ENCODE results near the gene FRMPD2.
"Not testable (repeated sequence)": the region's sequence is repeated elsewhere in the genome, so short reads cannot be mapped to it uniquely, and the experiment has no call there.

Gene FRMPD2

DNA sequence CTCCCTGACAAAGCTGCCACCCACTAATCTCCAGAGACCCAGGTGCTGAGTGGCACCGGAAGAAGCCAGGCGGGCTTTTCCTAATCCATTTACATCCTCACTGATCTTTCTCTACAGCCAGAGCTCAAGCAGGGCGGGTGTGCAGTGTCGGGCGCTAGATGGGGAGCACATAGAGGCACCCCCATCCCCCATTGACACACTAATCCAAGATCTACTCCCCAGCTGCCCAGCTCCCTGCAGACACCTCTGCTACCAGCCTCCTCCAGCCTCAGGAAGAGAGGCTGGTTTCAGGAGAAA lies 22.2 kb downstream of the FRMPD2 start:
- DNase-seq (ENCODE audit: low read depth): no peak

DNA sequence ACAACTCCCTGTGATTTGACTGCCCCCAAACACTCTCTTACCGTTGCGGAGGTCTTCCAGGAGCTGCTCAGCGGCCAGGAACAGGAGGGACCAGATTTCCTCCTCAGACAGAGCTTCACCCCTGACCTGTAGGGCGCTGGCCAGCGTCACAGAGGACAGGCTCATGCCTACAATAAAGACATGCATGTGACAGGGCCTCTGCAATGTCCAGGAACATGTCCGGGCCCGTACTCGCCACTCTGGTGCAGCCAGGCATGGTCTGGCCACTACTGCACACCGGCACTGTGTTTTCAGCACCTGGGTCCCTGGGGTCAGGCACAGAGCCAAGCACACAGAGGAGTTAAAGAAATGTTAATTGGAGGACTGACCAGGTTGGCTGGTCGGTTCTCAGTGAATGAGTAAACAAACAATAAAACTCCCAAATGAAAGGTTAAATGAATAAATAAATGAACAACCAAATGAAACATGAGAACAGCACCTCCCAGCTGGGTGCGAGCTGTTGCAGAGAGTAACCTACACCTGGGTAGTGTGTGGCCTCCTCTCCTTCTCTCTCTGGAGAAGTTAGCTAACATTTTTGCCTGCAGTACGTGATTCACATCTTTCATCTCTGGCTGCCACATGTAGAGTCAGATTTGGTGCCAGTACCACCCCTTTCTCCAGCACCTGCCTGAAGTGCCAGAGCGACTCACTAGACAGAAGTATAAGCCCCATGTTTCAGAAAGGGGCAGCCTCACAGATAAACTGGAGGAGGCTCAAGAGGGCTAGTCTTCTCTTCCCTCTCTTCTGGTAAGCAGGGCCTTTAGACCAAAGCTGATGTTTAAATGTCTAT lies 22.8 kb downstream of the FRMPD2 start:
- no peak for DNase-seq (ENCODE audit: low read depth)

DNA sequence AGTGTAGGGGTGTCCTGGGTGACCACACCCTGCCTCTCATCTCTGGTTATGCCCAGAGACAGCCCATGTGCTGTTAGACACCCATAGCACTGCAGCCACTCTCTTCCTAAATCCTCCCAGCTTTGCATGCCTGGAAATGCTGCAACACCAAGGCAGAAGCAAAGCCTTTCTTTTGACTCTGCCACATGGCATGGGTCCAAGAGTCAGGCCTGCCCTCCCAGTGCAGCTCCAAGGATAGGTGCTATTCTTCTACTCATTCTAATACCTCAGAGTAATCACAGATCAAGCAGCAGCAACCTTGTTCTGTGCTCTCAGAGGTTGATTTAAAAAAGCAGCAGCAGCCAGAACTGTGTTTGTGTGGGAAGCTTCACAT lies 23.4 kb downstream of the FRMPD2 start:
- no peak for DNase-seq (ENCODE audit: low read depth)

DNA sequence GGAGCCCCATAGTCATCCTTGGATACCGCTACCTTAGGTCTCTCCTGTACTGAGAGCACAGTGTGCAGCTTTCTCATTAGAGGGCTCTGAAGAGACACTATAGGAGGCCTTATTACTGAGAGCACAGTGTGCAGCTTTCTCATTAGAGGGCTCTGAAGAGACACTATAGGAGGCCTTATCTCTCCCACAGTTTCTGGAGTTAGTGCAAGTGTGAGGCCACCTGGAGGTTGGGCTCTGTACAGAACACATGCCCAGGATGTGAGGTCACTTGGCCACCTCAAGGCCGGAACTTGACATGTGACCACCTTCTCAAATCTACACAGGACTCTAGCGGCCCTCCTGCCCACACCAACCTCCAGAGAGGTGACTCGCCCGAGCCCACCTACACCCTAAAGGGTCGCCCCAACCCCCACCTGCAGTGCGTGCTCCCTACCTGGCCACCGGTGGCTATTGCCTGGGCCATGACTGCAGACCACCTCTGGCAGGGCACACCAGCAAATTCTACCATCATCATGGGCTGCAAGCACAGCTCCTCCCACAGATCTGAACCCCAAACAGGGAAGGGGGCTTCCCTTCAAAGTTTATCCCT lies 24.6 kb downstream of the FRMPD2 start:
- no peak for DNase-seq (ENCODE audit: low read depth)

DNA sequence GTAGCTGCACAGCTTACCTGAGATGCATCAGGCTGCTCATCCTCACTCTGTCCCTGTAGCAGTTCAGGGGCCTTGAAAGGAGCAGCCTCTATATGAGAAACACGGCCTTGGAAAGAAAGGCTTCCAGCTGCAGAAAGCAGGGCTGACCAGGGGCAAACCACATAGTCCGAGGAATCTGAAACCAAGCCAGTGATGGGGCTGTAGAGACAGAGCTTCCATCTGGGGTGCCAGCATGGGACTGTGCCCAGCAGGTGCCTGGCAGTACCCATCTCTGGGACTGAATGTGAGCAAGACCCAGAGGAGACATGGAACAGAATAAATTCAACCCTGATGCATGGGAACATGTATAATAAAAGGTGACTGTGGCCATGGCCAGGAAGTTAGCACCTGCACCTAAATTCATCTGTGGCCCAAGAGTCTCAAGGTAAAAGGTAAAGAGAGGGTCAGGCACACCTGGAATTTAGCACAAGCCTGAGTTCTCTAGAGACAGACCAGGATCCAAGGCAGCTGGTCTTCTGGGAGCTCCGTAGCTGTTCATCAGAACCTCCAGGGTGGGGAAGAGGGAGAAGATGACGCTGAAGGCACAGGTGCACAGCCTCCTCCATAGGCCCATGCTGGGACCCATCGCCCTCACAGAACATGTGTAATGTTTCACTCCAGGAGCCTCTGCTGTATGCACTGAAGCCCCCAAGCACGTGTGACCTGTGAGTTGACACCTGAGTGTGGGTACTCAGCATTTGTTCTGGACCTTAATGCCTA lies 25.3 kb downstream of the FRMPD2 start:
- no peak for DNase-seq (ENCODE audit: low read depth)

DNA sequence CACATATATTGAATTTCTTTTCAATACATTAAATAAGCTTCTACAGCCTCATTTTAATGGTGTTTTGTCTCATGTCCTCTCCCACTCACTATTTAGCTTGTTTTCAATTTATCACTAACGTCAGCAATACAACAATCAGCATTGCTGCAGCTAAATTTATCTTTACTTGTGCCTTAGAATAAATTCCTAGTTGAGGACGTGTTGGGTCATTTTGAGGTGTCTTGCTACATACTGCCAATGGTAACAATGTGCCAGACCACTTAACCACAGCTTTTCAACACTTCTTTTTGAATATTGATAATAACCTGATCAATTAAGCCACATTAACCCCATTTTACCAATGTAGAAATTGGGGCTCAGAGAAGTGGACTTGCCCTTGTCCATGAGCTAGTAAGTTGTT lies 26.0 kb downstream of the FRMPD2 start:
- DNase-seq (ENCODE audit: low read depth): no peak

DNA sequence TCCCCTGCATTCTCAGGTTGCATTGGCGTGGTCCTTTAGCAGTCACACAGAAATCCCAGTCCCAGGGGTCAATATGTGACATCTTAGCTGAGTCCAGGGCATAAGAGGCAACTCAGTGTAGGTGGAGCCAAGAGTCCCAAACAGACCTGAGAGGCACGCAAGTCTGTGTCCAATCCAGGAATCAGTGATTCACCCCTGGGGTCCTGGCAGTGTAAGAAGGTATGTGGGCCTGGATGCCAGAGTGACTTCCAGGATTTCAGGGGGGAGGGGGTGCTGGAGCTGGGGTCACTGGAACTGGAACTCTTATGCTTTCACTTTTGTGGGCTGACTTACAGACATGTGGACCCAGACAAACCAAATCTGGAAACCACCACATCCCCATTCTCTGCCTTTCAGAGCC lies 26.8 kb downstream of the FRMPD2 start:
- no peak for DNase-seq (ENCODE audit: low read depth)

DNA sequence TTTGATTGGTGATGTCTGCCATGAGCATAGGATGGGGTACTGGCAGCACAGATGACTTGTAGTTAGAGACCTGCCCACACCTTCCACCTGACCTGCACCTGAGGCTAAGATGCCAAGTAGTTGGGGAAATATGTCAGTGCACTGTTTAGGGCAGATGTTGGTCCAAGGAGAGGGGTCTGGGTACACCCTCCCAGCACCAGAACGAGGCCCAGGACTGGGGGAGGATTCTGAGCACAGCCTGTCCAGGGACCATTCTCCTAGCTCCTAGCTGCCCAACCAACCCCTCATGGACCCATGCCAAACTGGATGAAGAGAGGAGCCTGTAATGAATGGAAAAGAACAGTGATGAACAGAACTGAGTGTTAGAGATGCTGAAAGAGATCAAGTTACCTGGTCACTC lies 28.0 kb downstream of the FRMPD2 start:
- DNase-seq (ENCODE audit: low read depth): no peak

DNA sequence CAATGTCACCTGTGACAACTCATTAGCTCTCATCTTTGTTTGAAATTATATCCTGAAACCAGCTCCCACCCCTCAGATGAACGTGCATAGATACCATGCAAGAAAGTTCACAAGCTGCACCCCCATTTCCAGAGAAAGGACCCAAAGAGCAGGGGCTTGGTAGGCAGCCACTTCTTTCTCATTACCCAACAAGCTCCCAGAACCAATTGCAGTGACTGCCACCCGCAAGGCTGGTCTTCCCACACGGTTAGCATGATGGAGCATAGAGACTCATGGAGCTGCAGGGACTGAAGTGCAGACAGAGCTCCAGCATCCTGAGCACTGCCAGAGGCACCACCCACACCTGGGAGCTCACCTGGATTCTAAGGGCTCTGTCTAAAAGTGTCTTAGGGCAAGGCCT lies 28.5 kb downstream of the FRMPD2 start:
- DNase-seq (ENCODE audit: low read depth): no peak

DNA sequence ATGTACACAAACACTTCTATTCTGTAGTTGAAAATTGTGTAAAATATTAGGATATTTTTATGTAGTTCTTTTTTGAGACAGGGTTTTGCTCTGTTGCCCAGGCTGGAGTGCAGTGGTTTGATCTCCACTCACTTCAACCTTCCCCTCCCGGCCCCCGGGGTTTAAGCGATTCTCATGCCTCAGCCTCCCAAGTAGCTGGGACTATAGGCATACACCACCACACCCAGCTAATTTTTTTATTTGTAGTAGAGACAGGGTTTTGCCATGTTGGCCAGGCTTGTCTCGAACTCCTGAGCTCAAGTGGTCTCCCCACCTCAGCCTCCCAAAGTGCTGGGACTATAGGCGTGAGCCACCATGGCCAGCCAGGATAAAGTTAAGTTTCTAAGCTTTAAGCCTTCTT lies 30.6 kb downstream of the FRMPD2 start:
- not testable (repeated sequence) for DNase-seq (ENCODE audit: low read depth)

DNA sequence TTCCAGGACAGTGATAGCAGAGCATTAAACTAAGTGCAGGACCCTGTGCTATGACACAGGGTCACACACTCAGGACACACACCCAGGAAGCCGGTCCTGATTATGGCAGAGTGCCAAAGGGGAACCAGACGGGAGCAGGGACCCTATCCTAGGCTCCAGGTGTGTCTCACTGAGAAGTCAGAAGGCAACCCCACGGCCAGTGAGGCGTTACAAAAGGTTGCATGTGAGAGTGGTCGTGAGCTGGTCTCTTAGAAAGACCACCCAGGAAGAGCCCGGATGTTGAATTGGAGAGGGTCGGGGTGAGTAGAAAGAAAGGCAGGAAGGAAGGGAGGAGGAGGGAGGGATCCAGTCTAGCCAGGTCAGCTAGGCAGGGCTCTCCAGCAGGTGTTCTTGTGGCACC lies 31.0 kb downstream of the FRMPD2 start:
- no peak for DNase-seq (ENCODE audit: low read depth)

DNA sequence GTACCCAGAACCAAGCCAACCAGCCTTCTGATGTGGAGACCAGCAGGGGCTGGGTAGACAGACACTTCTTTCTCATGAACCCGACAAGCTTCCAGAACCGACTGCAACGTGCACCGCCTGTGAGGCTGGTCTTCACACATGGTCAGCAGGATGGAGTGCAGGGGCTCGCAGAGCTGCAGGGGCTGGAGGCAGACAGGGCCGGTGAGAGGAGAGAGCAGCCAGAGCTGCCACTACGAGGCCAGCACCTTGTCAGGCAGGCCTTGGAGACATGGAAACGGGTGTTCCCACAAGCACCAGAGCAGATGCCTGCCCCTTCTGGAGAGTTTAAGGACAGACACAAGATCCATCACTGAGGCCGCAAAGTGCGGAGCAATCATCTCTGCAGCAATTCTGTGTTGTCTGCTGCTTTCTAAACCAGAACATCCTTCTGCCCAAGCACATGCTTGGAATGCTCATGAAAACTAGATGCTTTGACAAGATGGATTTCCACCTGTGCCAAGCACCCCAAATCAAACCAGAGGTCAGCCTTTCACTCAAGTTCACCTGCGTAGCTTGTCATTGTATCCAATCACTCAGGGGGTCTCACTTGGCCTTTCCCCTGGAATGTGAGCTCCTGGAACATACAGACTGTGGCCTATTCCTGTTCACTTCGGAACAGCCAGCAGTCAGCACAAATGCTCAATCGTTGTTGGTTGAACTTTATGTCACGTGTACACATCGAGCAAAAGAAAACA lies 32.2 kb downstream of the FRMPD2 start:
- no peak for DNase-seq (ENCODE audit: low read depth)

DNA sequence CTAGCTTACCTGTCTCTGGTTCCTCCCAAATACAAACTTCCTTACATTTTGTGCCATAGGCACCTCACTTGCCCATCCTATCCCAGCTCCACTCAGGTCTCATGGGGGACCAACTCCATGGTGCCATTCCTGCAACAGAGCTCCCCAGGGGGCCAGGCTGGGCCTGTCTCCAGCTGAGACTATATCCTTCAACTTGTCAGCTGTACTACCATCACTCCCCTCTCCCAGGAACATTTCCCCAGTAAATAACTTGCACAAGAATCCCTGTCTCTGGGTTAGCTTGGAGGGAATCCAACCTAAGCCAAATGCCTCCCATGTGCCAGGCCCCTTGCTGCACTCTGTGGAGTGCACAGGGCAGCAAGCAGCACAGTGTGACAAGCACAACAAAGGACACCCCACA lies 33.2 kb downstream of the FRMPD2 start:
- DNase-seq (ENCODE audit: low read depth): no peak

DNA sequence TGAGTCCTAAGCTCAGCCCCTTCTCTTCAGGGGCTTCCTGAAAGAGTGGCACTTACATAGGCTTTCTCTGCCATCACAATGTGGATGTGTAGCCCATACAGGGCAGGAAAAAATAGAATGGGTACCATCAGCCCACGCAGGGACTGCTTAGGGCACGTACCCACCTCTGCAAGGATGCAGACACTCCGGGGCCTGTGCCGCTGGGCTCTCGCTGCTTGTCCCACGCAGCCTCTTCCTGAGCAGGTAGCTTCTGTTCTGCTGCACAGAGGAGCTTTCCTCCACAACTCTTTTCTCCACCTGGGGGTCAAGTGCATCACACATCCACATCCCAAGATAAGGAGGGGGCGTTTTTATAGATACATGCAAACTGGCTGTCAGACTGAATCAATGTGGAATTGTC lies 34.3 kb downstream of the FRMPD2 start:
- no peak for DNase-seq (ENCODE audit: low read depth)

DNA sequence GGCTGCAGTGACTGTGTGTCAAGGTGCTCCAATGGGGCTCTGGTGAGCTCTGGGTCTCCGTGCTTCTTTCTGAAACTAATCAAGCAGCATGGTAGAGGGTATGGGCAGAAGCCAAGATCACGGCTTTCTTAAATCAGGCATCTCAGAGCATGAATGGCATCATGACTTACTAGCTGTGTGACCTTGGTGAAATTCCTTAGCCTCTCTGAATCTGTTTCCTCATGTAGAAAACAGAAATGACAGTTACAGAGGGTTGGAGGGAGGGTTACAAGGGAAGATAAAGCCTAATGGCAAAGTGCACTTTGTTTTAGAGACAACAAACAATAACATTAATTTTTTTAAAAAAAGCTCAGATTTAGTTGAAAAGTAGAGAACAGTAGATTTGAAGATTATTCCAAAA lies 34.9 kb downstream of the FRMPD2 start:
- no peak for DNase-seq (ENCODE audit: low read depth)

DNA sequence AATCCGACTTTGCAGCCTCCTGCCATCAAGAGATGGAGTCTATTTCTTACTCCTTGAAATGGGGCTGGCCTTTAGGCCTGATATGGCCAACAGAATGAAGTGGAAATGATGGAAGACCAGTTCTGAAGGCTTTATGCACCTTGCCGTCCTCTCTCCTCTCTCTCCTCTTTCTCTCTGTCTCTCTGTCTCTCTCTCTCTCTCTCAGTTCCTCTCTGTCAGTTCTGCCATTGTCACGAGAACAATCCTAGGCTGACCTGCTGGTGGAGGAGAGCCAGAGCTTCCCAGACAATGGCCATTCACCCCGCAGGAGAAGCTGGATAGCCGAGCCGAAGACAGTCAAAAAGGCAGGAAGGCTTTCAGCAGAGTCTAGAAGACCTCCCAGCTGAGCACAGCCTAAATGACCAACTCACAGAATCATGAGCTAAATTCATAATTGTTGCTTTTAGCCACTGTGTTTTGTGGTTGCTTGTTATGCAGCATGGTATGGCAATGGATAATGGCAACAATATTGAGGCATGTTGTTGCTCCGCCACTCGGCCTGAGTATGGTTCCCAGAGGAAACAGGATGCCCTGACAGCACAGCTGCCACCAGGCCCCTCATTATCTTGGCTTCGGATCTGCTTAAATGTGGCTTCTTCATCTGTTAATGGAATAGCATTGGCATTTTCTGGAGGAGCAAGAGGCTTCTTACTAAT lies 35.5 kb downstream of the FRMPD2 start:
- no peak for DNase-seq (ENCODE audit: low read depth)

DNA sequence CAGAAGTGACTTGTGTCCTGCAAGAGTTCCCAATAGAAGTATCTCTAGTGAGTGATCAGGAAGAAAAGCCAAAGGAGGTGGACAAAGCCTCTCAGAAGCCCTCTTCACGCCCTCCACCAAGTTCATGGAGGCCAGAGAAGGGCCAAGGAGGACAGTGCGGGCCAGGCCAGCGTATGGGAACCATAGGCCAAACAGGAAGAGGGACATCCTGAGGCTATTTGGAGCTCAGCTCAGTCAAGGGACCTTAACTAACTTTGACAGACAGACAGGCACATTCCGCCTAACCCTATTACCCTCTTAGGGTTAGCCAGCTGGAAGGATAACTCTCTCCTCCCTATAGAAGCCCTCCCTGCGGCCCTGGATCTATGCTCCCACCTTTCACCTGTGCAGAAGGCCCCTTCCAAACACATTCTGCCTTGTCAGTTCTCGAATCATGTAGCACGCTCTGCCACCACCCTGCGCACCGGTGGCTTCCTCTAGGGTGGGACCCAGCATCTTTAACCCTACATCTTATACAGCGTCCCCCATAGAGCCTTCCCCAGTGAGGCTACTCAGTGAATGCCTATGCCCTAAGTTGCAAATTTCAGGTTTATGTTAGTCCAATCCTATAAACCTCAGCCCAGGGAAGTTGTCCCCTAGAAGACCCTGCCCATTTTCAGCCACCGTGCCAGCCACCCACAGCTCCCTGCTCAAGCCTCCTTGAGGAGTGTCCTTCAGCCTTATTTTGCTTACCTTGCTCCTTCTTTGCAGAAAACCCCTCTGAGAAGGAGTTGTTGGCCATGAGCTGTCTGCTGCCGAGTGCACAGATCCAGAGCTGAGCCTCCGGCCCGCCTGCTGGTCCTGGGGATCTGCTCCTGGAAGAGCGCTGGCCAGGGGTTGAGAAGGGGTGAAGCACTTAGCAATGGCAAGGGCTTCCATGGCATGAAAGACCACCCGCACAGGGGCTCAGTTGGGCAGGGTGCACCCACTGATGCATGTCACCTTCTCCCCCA lies 36.9 kb downstream of the FRMPD2 start:
- no peak for DNase-seq (ENCODE audit: low read depth)

DNA sequence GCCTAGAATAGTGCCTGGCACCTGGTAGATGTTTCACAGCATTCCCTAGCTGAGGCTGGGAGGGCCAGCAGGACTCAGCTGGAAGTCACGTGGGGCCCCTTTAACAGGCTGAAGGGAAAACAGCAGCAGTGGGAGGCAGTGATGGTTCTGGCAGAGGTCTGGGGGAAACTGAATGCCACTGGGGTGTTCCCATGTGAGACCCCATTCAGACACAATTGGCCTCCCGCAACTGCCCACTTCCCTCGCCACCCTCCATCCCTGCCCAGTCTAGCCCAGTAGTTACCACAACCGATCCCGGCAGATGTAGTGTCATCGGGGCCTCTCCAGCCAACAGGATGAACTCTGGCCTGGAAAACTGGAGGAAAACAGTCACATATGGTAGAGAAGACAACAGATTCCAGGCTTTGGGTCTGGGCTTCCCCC lies 38.3 kb downstream of the FRMPD2 start:
- DNase-seq (ENCODE audit: low read depth): no peak

DNA sequence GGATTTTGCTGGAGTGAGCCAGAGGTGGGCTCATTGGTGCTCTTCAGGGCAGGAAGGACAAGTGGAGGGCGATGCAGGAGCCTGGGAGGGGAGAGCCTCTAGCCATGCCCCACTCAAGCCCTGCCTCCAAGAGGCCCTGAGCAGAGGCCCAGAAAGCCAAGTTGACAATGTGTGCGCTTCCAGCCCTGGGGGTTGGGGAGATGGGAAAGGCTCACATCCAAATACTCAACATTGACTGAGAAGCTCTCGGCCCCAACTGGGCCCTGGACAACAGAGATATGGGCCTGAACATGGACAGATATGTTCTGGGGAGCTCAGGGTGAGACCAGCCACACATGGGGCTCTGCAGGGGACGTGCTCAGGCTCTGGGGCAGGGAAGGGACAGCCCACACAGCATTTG lies 39.0 kb downstream of the FRMPD2 start:
- no peak for DNase-seq (ENCODE audit: low read depth)

DNA sequence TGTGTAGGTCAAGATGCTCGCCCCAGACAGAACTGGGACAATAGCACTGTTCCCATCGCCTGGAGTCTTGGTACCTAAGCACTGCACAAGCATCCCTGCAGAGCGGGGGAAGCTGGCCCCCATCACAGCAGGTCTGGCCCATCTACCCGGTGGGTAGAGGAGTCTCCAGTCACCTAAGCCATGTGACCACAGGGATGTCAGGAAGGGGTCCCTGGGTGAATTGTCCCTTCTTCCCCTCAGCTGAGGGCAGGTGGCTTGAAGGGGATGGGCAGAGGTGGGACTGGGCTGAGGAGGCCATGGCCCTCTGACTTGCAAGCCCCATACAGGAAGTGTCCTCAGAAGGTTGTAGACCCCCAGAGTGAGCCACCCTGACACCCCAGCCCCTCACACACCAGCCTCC lies 39.7 kb downstream of the FRMPD2 start:
- DNase-seq (ENCODE audit: low read depth): no peak

DNA sequence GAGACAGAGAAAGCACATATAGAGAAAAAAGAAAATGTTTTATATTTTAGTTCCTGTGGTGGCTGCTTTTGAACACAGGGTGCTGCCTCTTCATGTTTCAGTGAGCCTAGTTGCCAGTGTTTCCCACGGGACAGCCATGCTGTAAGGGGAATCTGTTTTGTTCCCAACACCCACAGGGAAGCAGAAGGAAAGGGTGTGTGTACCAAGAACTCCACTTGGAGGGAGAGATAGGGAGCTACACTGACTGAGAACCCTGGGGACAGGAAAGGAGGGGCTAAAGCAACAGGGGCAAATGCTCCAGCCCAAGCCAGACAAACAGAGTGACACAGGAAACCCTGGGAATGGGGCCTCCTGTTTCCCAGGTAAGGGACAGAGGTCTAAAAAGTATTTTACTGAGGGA lies 40.2 kb downstream of the FRMPD2 start:
- DNase-seq (ENCODE audit: low read depth): no peak

Measured in stimulated activated CD8-positive, alpha-beta memory T cell treated with anti-CD3 and anti-CD28 coated beads, Interleukin-15, amount 100 ng/mL, for 1 hour (primary cell).